Measurements from ENCODE around the gene FHOD1. TPM values are rescaled to one million over a fixed set of nuclear protein-coding genes. Genes with fewer than 3 reads are reported as not detected.

Gene FHOD1
- total and polyA plus RNA-seq, 9 of the 15 experiments (the other 6 are each of a cell fraction or from before 2014, with no cell fraction given), result 18.7 to 126 (median 32.3) TPM

DNA sequence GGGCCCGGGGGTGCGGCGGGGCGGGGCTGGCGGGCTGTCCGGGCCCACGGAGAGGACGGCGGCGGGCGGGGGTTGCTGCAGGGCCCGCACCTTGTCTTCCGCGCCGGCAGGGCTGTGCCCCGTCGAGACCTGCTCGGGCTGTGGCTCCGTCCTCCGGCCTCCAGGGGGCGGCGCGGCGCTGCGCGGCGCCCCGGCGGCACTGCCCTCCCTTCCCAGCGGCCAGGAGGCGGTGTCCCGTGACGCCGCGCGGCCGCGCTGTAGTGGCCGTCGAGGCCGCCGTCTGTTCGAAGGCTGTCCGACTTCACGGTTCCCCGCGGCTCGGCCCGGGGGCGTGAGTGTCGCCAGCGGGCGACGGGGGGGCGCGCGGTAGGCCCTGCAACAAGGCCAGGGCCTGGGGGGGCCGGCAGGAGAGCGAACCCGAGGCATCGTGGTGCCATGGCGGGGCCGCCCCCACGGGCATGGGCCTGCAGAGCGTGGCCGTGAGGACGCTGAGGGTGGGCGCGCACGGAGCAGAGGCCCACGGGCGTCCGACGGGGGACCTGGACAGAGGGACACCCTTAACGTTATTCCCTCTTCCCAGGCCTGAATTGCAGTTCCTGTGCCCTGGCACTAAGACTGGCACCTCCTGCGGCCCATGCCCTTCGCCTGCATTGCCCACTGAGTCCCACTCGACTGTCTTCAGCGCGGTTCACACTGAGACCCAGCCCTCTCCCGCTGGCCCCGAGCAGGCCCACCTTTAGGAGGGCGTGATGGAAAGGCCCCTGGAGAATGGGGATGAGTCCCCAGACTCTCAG, 32.2 kb upstream of the FHOD1 start, which contains the start of gene PLEKHG4 (continued):
- TF ChIP-seq, protein P1, sequence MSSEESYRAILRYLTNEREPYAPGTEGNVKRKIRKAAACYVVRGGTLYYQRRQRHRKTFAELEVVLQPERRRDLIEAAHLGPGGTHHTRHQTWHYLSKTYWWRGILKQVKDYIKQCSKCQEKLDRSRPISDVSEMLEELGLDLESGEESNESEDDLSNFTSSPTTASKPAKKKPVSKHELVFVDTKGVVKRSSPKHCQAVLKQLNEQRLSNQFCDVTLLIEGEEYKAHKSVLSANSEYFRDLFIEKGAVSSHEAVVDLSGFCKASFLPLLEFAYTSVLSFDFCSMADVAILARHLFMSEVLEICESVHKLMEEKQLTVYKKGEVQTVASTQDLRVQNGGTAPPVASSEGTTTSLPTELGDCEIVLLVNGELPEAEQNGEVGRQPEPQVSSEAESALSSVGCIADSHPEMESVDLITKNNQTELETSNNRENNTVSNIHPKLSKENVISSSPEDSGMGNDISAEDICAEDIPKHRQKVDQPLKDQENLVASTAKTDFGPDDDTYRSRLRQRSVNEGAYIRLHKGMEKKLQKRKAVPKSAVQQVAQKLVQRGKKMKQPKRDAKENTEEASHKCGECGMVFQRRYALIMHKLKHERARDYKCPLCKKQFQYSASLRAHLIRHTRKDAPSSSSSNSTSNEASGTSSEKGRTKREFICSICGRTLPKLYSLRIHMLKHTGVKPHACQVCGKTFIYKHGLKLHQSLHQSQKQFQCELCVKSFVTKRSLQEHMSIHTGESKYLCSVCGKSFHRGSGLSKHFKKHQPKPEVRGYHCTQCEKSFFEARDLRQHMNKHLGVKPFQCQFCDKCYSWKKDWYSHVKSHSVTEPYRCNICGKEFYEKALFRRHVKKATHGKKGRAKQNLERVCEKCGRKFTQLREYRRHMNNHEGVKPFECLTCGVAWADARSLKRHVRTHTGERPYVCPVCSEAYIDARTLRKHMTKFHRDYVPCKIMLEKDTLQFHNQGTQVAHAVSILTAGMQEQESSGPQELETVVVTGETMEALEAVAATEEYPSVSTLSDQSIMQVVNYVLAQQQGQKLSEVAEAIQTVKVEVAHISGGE (CRISPR knock-in tag; IDR thresholded peaks at IDR 0.05), result peak; percentile 11 to 93 (median 71); a peak in 4 of 6 replicates
- TF ChIP-seq, protein P2, sequence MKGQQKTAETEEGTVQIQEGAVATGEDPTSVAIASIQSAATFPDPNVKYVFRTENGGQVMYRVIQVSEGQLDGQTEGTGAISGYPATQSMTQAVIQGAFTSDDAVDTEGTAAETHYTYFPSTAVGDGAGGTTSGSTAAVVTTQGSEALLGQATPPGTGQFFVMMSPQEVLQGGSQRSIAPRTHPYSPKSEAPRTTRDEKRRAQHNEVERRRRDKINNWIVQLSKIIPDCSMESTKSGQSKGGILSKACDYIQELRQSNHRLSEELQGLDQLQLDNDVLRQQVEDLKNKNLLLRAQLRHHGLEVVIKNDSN (CRISPR knock-in tag; IDR thresholded peaks at IDR 0.05), result peak; percentile 60; the same call in 1 of the 2 replicates
- TF ChIP-seq ZNF644 (tag; IDR thresholded peaks at IDR 0.05; ENCODE audit: low read depth) (peak; percentile 69; the same call in 1 of the 2 replicates), KDM2B (CRISPR knock-in tag; IDR thresholded peaks at IDR 0.05) (peak; percentile 47; the same call in 1 of the 2 replicates), CBFA2T2 (conservative IDR thresholded peaks at IDR 0.05) (no peak), ZNF143 (CRISPR knock-in tag; IDR thresholded peaks at IDR 0.05) (0 out of 2 replicates have a peak, but pooled peaks have one; percentile 27), GABPB1 (CRISPR knock-in tag; IDR thresholded peaks at IDR 0.05) (0 out of 2 replicates have a peak, but pooled peaks have one; percentile 16), RFX5 (IDR thresholded peaks at IDR 0.05; ENCODE audit: low read depth, low read length) (no peak), ADNP (tag; IDR thresholded peaks at IDR 0.05) (0 out of 2 replicates have a peak, but pooled peaks have one; percentile 62)
- TF ChIP-seq, protein P3, sequence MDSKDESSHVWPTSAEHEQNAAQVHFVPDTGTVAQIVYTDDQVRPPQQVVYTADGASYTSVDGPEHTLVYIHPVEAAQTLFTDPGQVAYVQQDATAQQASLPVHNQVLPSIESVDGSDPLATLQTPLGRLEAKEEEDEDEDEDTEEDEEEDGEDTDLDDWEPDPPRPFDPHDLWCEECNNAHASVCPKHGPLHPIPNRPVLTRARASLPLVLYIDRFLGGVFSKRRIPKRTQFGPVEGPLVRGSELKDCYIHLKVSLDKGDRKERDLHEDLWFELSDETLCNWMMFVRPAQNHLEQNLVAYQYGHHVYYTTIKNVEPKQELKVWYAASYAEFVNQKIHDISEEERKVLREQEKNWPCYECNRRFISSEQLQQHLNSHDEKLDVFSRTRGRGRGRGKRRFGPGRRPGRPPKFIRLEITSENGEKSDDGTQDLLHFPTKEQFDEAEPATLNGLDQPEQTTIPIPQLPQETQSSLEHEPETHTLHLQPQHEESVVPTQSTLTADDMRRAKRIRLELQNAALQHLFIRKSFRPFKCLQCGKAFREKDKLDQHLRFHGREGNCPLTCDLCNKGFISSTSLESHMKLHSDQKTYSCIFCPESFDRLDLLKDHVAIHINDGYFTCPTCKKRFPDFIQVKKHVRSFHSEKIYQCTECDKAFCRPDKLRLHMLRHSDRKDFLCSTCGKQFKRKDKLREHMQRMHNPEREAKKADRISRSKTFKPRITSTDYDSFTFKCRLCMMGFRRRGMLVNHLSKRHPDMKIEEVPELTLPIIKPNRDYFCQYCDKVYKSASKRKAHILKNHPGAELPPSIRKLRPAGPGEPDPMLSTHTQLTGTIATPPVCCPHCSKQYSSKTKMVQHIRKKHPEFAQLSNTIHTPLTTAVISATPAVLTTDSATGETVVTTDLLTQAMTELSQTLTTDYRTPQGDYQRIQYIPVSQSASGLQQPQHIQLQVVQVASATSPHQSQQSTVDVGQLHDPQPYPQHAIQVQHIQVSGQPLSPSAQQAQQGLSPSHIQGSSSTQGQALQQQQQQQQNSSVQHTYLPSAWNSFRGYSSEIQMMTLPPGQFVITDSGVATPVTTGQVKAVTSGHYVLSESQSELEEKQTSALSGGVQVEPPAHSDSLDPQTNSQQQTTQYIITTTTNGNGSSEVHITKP (IDR thresholded peaks at IDR 0.05; ENCODE audit: partially characterized antibody), result no peak
- TF ChIP-seq, protein P4, sequence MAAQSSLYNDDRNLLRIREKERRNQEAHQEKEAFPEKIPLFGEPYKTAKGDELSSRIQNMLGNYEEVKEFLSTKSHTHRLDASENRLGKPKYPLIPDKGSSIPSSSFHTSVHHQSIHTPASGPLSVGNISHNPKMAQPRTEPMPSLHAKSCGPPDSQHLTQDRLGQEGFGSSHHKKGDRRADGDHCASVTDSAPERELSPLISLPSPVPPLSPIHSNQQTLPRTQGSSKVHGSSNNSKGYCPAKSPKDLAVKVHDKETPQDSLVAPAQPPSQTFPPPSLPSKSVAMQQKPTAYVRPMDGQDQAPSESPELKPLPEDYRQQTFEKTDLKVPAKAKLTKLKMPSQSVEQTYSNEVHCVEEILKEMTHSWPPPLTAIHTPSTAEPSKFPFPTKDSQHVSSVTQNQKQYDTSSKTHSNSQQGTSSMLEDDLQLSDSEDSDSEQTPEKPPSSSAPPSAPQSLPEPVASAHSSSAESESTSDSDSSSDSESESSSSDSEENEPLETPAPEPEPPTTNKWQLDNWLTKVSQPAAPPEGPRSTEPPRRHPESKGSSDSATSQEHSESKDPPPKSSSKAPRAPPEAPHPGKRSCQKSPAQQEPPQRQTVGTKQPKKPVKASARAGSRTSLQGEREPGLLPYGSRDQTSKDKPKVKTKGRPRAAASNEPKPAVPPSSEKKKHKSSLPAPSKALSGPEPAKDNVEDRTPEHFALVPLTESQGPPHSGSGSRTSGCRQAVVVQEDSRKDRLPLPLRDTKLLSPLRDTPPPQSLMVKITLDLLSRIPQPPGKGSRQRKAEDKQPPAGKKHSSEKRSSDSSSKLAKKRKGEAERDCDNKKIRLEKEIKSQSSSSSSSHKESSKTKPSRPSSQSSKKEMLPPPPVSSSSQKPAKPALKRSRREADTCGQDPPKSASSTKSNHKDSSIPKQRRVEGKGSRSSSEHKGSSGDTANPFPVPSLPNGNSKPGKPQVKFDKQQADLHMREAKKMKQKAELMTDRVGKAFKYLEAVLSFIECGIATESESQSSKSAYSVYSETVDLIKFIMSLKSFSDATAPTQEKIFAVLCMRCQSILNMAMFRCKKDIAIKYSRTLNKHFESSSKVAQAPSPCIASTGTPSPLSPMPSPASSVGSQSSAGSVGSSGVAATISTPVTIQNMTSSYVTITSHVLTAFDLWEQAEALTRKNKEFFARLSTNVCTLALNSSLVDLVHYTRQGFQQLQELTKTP (IDR thresholded peaks at IDR 0.05; ENCODE audit: low read depth in 1 of 2, partially characterized antibody in 2 of 2), result no peak

Measured in K562 (cell line).